GM19438 (cell line): ENCODE data around the gene GRAMD1B.
"Not testable (repeated sequence)": the region's sequence is repeated elsewhere in the genome, so short reads cannot be mapped to it uniquely, and the experiment has no call there.

Source experiments
- ATAC-seq: cut with Tn5 transposase; IDR thresholded peaks from one replicate; pipeline ENCODE4 v1.9.1; 2021; ENCODE audit warnings: low read depth; ENCODE audit not compliant: unreplicated experiment

GRAMD1B gene

DNA sequence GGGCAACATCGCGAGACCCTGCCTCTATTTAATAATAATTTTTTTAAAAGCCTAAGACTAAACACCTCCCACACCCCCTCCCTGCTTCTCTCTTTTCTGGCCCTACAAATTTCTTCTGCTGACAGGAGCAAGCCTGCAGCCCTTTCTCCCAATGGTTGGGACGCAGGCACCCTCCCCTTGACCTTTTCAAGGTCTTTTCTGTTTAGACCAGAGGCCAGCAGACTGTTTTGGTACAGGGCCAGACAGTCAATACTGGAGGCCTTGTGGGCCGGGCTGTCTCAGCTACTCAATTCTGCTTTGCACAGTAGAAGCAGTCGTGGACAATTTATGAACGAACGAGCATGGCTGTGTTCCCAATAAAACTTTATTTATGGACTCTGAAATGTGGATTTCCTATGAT is 132.1 kb downstream of the GRAMD1B start:
- no peak for ATAC-seq

DNA sequence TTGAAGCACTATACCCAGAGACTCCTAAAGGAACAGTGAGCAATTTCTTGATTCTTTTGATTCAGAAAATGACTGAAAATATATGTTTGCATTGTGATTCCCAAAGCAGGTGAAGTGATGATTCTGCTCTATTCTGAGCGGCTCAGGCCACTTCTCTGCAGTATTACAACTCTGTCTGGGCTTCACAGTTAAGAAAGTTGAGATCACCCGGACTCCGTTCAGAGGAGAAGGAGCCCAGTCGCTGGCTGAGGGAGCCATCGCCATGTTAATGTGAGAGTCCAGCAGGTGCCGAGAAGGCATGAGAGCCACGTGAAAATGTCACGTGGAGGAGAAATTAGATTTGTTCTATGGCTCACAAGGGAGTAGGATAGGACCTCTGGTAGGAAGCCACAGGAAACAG is 132.8 kb downstream of the GRAMD1B start:
- no peak for ATAC-seq

DNA sequence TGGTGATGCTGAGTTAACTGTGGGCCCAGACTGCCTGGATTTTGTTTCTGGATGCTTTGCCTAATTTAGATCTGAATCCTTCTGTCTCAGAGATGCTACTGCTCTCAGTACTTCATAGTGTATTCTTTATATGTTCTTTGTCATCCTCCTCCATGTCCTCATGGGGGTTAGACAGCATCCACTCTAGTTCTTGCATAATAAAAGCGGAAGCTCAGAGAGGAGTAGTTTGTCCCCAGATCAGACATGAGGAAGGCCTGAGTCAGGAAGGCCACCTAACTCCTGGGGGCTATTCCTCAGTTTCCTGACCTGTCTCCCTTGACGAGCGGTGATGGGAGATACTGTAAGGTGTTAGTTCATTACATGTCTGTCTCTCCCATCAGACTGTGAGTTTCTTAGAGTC is 134.2 kb downstream of the GRAMD1B start:
- no peak for ATAC-seq

DNA sequence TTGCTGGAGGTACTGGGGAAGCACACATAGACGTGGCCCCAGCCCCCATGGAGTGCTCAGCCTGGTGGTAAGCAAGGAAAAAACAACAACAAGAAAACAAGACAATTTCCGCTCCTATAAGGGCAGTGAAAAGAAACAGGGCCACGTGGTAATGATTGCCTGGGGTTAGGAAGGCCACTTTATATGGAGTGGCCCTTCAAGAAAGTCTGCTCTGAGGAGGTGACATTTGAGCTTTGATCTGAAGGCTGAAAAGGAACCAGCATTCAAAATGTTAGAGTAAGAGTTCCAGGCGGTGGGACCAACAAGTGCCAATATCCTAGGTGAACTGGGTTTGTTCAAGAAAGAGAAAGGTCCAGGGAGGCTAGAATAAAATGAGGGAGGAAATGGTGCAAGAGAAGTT is 136.8 kb downstream of the GRAMD1B start:
- ATAC-seq: no peak

DNA sequence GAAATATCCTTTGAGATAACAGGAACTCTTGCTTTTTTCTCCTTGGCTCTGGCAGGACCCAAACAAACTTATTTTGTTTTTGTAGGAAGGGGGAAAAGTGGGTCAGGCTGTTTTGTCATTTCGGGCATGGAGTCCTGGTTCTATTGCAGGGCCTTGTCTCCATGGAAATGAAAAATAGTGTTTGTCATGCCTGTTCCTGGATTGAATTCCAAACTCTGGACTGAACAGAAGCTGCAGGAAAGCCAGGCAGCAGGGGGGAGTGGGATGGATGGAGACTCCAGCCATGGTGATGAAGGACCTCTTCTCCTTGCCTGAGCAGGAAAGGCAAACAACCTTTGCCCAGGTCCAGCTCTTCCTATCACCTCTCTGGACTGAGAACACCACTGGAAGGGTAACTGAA is 137.4 kb downstream of the GRAMD1B start:
- ATAC-seq: no peak

DNA sequence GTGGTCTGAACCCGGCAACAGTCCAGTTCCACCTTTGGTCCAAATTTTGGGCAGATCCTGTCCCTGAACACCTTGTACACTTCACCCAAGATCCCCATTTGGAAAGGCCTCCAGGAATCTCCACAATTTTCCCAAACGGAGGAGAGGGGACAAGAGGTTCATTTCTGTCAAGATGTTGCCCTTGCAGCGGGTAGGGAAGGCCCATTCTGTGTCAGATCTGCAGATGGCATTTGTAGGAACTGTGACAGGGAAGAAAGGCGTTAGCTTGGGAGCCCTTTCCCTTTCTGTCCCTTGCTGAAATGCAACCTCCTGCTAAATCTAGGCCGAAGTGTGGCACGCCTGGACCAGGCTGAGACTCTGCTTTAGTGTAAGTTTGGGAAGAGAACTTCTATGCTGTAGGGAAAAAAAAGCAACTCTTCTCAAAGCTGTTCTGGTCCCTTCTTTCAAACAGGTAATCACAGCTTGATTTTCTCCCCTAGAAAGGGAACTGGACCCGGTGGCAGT is 138.3 kb downstream of the GRAMD1B start:
- no peak for ATAC-seq

DNA sequence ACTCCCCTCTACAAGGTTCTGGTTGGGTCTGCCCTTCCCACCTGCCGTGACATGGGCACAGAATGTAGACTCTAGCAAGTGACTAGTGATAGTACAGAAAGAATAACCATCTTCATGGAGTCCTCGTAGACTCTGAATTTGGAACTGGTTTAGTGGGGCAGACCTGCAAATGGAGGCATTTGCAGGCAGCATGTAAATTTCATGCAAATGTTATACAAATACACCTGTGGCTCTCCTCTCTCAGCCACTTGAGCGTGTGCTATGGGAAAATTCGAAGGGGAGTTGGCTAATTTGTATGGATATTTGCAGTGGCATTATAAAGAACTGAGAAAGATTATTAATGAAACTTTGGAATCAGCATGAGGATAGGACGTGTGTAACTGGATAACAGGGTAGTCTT is 139.3 kb downstream of the GRAMD1B start:
- no peak for ATAC-seq

DNA sequence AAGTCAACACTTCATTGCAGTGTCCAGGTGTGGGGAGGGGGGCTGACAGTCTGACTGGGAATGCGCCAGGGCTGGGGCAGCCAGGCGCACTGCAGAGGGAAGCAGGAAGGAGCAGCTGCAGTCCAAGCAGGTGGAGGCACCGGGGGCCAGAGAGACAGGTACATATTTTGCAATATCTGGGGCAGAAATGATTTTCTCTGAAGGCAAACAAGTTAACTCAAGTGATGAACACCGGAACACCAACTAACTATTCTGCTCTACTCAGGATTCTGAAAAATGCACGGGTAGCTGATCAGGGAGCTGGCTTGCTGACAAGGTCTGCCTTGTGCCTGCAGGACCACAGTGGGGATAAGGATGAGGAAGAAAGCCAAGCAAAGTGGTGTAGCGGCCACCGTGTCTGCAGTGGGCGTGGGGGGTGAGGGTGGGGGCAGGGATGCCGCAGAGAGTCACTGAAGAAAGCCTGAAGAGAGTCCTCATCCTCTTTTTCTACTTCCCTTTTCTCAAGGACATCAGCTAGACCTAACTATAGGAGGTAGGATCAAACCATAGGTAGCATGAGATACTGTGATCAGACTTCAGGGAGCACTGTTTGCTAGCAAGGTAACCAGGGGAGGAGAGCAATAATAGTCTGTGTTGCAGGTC is 141.0 kb downstream of the GRAMD1B start:
- ATAC-seq: no peak

DNA sequence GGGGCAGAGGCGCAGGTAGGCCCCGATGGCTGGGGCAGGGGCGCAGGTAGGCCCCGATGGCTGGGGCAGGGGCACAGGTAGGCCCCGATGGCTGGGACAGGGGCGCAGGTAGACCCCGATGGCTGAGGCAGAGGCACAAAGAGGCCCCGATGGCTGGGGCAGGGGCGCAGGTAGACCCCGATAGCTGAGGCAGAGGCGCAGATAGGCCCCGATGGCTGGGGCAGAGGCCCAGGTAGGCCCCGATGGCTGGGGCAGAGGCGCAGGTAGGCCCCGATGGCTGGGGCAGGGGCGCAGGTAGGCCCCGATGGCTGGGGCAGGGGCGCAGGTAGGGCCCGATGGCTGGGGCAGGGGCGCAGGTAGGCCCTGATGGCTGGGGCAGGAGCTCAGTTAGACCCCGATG is 142.7 kb downstream of the GRAMD1B start:
- ATAC-seq: not testable (repeated sequence)

DNA sequence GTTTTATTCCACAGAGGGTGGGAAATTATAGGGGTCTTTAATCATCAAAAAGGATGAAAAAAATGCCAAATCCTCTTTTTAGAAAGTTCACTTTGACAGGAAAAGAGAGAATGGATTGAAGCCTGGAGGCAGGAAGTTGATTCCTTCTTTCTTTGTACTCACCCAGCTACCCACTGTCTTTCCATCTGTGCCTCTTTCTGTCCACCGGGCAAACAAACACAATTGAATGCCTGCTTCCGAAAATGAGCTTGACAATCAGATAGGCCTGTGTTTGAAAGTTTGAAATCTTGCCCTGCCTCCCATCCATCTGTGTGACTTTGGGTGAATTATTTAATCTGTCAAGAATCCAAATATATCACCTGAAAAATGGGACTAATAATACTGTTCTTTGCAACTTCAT is 143.2 kb downstream of the GRAMD1B start:
- no peak for ATAC-seq

DNA sequence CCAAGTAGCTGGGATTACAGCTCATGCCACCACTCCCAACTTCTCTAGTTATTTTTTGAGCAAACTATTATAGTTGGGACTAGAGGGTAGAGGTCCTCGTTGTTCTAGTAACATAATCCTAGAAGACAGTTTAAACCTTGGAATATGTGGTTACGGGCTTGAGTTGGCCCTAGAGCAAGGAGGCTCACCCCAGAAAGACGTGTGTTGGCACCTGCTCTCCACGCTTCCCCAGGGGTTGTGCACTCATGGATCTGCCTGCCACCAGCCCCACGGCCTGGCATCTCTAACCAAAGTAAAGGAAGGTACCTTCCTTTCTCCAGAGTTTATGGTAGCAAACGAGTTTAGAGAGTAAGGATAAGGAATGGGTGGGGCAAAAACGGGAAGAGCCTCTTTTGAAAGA is 145.4 kb downstream of the GRAMD1B start:
- no peak for ATAC-seq

DNA sequence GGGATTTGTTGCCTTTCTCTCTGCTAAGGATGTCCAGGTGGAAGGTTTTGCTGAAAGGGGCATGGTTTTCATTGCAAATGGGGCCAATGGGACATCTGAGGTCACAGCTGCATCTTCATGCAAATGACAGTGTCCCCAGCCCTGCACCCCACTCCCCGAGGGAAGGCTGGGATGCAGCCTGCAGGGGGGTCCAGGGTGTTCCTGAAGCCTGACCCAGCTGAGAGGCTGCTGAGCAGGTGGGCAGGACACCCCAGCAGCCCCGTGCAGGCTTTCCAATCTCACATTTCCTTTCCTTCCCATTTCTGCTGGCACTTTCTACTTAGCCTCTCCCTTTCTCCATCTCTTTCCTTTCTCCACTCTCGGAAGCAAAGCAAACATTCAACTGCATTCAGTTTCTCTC is 146.0 kb downstream of the GRAMD1B start:
- no peak for ATAC-seq

DNA sequence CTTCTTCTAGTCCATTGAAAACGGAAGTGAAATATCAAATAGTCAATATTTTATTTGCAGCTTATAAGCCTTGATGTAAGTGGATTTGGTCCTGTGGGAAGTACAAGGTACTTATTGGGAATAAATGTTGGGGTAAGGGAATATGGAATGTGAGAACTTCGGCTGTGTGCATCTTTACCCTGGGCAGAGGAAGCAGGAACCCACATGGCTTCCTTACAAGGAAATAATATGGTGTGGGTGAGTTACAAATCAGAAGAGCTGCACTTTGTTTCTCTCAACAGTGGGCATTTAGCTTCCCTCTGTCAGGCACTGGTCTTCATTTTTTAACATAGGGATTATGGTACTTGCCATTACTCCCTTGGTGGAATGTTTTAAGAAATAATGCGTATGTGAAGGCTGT is 146.4 kb downstream of the GRAMD1B start:
- ATAC-seq: no peak

DNA sequence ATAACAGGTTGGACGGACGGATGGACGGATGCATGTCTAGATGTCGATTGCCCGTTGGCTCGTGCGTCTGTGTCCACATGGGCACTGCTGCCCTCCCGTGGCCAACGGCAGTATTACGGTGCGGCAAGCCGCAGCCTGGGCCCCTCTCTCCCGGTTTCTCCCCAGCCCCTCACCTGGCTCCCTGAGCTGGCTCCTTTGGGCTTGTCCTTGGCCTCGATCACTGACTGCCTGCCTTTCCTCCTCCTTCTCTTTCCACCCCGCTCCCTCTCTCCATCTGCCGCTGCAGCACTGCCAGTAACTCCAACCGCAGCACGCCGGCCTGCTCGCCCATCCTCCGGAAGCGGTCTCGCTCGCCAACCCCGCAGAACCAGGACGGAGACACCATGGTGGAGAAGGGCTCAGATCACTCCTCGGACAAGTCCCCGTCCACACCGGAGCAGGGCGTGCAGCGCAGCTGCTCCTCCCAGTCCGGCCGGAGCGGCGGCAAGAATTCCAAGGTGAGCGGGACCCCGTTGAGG is 147.1 kb downstream of the GRAMD1B start:
- ATAC-seq: peak; percentile 56

DNA sequence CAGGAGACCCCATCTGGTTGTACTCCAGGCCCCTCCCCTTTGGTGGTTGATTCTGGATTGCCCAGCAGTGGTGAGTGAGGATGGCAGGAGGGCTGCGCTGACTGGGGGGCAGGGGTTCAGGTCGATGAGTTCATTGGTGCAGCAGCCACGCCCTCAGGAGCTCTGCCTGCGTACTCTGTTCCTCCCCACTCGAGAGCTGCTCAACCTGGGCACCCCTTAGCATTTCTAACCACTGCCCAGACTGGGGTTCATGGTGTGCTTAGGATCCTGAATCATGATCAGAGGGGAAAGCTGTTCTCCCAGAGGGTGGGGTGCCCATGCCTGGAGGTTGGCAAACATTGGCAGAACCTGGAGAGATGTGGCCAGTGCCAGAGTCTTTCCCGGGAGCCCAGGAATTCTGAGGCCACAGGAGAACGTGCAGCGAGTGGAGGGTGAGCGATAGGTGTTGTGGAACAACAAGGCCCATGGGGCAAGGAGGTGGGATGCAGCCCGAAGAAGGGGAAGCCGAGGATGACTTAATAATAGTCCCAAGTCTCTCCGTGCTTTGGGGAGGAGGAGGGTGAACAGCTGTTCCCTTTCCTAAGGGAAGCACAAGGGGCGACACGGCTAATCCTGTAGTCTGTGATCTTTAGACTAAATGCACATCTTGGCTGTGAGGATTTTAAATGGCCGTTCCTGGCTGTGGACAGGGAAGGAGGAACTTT is 148.9 kb downstream of the GRAMD1B start:
- ATAC-seq: no peak

DNA sequence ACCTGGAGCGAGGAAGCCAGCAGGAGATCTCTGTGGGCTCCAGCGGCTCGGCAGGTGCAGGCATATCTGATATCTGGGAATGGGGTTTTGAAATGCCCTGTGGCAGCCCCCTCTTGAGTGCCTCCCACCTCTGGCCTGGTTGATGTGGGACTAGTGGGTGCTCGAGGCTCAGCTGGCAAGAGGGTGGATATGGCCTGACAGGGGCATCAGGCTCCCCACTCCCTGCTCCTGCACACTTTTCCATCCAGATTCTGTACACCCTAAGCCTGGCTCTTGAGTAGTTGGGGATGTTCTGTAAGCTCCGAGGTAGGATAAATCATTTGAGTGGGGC is 149.4 kb downstream of the GRAMD1B start:
- ATAC-seq: no peak

DNA sequence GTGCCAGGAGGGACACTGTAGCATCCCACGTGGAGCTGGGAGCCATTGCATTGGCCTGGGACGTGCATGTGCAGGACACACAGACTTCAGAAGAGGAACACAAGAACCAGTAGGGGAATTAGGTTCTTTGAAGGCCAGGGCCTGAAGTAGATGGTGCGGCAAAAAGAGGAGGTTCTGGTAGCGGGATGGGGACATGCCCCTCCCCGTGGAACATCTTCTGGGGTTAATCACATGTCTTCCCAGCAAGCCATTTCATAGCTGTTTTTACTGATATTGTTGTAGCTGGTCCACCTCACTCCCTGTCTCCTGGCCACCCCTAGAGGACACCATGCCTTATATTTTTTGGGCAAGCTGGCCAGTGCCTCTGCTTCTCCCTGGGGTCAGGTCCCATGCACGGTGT is 150.1 kb downstream of the GRAMD1B start:
- no peak for ATAC-seq

DNA sequence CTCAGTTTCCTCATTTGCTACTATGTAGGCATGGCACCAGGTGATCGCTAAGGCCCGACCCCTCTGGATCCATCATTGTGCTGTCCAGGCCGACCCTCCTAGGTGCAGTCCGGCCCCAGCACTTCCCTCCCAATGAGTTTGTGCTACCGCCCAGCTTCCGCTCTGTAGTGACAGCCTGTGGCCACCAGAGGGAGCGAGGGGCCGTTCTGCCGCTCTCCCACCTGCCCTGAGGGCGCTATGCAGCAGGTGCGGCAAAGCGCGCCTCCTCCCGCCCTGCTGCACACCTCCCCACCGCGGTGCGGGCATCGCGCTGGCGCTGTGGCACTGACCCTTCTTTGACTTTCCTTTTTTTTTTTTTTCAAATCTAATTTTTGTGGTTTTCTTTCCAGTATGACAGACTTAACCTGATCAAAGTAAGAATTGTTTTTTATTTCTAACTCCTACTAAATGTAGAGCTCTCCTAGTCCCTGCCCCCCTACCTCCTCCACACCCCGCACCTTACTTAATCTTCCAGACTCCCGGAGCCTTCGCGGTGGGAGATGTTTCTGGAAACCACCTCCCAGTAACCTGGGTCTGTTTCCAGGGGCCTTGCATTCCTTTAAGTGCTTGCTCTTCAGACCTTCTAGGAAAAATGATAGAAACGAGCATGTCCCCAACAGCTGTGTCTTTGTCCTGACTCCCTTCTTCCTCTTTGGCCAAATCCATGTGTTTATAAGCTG is 150.6 kb downstream of the GRAMD1B start:
- peak; percentile 85 for ATAC-seq

DNA sequence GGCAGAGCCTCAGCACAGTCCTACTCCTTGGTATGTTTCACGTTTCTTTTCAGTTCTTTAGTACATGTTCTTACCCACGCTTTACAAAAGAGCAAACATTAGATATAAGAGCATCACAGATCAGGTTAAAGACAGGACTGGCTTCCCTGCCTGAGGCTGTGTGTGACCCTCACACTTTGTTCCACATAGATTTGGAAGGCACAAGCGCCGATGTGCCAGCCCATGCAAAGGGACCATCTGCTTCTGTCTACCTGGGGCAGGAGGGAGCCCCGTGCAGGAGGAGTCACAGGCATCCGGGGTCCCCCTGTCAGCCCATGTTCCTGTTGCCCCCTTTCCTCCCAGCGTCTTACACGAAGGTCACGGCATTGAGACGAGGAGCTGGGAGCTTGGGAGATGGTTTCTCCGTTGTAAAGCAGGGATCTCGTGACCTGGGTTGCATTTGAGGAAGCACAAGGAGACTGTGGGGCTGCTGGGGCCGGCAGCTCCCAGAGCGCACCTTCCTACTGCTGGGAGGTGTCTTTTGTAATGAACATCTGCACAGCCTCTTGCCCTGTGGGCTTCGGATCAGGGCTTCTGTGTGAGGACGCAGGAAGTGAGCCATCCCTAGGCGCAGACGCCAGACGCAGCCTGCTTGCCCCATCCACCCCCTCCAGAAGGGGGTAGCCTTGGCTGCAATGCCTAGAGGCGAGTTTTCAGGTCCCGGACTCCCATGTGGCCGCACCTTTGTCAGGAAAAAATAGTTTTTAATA is 151.8 kb downstream of the GRAMD1B start:
- no peak for ATAC-seq

DNA sequence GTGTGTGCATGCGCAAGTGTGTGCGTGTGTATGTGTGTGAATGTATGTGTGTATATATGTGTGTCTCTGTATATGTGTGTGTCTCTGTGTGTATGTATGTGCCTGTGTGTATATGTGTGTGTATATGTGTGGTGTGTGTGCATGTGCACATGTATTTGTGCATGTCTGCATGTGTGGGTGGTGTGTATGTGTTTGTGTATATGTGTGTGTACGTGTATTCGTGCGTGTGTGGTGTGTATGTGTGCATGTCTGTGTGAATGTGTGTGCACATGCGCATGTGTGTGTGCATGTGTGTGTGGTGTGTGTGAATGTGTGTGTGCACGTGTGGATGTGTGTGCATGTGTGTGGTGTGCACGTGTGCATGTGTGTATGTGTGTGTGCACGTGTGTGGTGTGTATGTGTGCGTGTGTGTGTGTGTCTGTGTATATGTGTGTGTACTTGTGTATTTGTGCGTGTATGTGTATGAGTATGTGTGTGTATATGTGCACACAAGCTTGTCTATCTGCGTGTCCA is 153.0 kb downstream of the GRAMD1B start:
- no peak for ATAC-seq

DNA sequence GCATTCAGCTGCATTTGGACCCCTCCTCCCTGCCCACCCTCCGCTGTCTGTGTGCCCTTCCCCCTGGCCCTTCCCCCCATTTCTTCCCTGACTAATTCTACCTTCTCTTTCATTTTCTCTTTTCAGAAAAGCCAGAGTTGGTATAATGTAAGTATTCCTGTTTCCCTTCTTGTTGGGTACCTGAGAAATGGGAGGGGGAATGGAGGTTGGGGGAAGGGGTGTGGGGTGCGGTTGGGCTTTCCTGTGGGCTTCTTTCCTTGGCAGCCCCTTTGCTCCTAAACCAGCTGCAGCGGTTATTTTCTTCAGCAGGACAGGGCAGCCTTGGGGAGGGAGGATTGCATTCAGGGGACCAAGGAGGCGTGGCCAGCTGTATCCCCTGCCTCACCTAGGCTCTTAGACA is 154.1 kb downstream of the GRAMD1B start:
- no peak for ATAC-seq
